ENCODE results near the gene ATP2B1.

Gene ATP2B1

GRCh38 chr12:89723276-89723675 lies 14.6 kb upstream of the ATP2B1 start:
- Histone ChIP-seq H3K36me3 (no peaks in the 10 kb centered on the region), H3K27me3 (ENCODE audit: insufficient read depth, low read depth, severe bottlenecking) (no peaks in the 10 kb centered on the region), H3K9me3 (ENCODE audit: severe bottlenecking) (no peaks in the 10 kb centered on the region), H3K27ac (no peak overlapping the region), H3K4me3 (ENCODE audit: low read depth, low read length) (no peak overlapping the region)
- no peak for DNase-seq
- no peak for TF ChIP-seq CTCF (IDR thresholded peaks at IDR 0.05; ENCODE audit: low read depth, low read length)

GRCh38 chr12:89721291-89721987 lies 12.8 kb upstream of the ATP2B1 start:
- Histone ChIP-seq H3K4me3 (ENCODE audit: low read depth, low read length) (no peak overlapping the region), H3K27ac (no peak overlapping the region), H3K9me3 (ENCODE audit: severe bottlenecking) (no peaks in the 10 kb centered on the region), H3K36me3 (no peaks in the 10 kb centered on the region), H3K27me3 (ENCODE audit: insufficient read depth, low read depth, severe bottlenecking) (no peaks in the 10 kb centered on the region)
- DNase-seq = no peak
- TF ChIP-seq CTCF (IDR thresholded peaks at IDR 0.05; ENCODE audit: low read depth, low read length) = no peak

- Histone ChIP-seq H3K27me3 (ENCODE audit: insufficient read depth, low read depth, severe bottlenecking) (no peaks in the 10 kb centered on the region), H3K27ac (no peak overlapping the region), H3K36me3 (no peaks in the 10 kb centered on the region), H3K9me3 (ENCODE audit: severe bottlenecking) (peaks cover 5% of the 10 kb centered on the region), H3K4me3 (ENCODE audit: low read depth, low read length) (no peak overlapping the region)
- DNase-seq = no peak
- TF ChIP-seq CTCF (IDR thresholded peaks at IDR 0.05; ENCODE audit: low read depth, low read length) = no peak
Observed at GRCh38 chr12:89717759-89718523, 9.3 kb upstream of the ATP2B1 start.

GRCh38 chr12:89712706-89713105 lies 4.1 kb upstream of the ATP2B1 start:
- no peak overlapping the region for H3K4me3 ChIP-seq (ENCODE audit: low read depth, low read length)
- TF ChIP-seq CTCF (IDR thresholded peaks at IDR 0.05; ENCODE audit: low read depth, low read length) = no peak
- no peak overlapping the region for H3K27ac ChIP-seq
- peaks cover 5% of the 10 kb centered on the region for H3K9me3 ChIP-seq (ENCODE audit: severe bottlenecking)
- no peaks in the 10 kb centered on the region for H3K27me3 ChIP-seq (ENCODE audit: insufficient read depth, low read depth, severe bottlenecking)
- H3K36me3 ChIP-seq = peaks cover 12% of the 10 kb centered on the region
- no peak for DNase-seq

- H3K9me3 ChIP-seq (ENCODE audit: severe bottlenecking) = peaks cover 5% of the 10 kb centered on the region
- peak overlapping the region; percentile 95 for H3K4me3 ChIP-seq (ENCODE audit: low read depth, low read length)
- H3K27ac ChIP-seq = no peak overlapping the region
- DNase-seq = no peak
- no peaks in the 10 kb centered on the region for H3K27me3 ChIP-seq (ENCODE audit: insufficient read depth, low read depth, severe bottlenecking)
- peaks cover 15% of the 10 kb centered on the region for H3K36me3 ChIP-seq
- TF ChIP-seq CTCF (IDR thresholded peaks at IDR 0.05; ENCODE audit: low read depth, low read length) = no peak
Observed at GRCh38 chr12:89710873-89711750, 2.5 kb upstream of the ATP2B1 start.

All from WERI-Rb-1 (cell line).